ACC112 (cell line): ENCODE measurements around the gene FPR1.
"Not testable (repeated sequence)": the region's sequence is repeated elsewhere in the genome, so short reads cannot be mapped to it uniquely, and the experiment has no call there.

Source experiments
- H2AFZ ChIP-seq: fragments of 200-600 bp; sonication (generic); one replicate; pipeline ENCODE4 v1.6.0; 2017; ENCODE audit warnings: antibody characterized with exemption, low read length; ENCODE audit not compliant: unreplicated experiment
- H3K27ac ChIP-seq: fragments of 200-600 bp; sonication (generic); 2 replicates; pipeline ENCODE4 v1.5.1; 2014; ENCODE audit warnings: low read depth, mild to moderate bottlenecking, antibody characterized with exemption, low read length, moderate library complexity
- H3K27me3 ChIP-seq: fragments of 200-600 bp; sonication (generic); 2 replicates; pipeline ENCODE4 v1.6.1; 2014; ENCODE audit warnings: mild to moderate bottlenecking, antibody characterized with exemption, low read length, moderate library complexity, mixed read lengths; ENCODE audit not compliant: insufficient read depth
- H3K36me3 ChIP-seq: fragments of 200-600 bp; sonication (generic); 2 replicates; pipeline ENCODE4 v1.6.1; 2016; ENCODE audit warnings: mild to moderate bottlenecking, antibody characterized with exemption, low read length, moderate library complexity, mixed read lengths; ENCODE audit not compliant: insufficient read depth
- H3K4me1 ChIP-seq: fragments of 200-600 bp; sonication (generic); one replicate; pipeline ENCODE4 v1.6.1; 2016; ENCODE audit warnings: low read length, mixed read lengths; ENCODE audit not compliant: insufficient read depth, unreplicated experiment, control insufficient read depth
- H3K4me3 ChIP-seq: fragments of 200-600 bp; sonication (generic); 2 replicates; pipeline ENCODE4 v1.5.1; 2014; ENCODE audit warnings: mild to moderate bottlenecking, low read depth, low read length
- H3K79me2 ChIP-seq: fragments of 200-600 bp; sonication (generic); one replicate; pipeline ENCODE4 v1.6.0; 2016; ENCODE audit warnings: low read length; ENCODE audit not compliant: control insufficient read depth, unreplicated experiment, insufficient read depth

Gene FPR1

DNA sequence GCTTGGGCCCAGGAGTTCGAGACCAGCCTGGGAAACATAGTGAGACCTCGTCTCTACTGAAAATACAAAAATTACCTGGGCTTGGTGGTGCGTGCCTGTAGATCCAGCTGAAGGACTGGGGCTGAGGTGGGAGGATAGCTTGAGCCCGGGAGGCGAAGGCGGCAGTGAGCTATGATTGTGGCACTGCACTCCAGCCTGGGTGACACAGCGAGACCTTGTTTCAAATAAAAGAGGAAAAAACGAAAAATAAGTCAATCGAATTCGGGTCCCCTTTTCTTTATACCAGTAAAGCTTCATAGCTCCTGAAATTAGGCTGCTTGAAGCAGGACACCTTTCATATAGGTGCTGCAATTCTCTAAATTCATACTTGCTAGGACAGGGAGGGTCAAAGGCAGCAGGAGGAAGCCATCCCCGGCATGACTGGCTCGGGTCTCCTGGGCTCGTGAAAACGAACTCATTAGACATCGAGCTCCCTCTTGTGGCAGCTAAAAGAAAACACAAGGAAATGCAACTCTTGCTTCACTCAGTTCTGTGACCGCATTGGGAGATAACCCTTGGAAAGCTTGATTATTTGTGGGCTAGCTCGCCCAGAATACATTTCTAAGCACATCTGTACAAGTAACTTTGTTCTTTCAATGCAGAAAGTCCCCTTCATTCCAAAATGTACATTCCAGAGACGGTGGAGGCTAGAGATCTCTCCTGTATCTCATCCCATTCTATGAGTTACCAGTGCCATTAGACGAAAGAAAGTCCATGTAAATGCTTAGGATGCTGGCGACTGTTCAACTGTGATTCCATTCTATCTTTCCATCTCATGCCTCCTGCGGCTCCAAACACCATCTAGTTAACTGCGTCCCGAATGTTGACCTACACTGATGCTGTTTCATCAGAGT, 26.1 kb upstream of the FPR1 start:
- no peak overlapping the region for H3K27ac ChIP-seq
- no peaks in the 10 kb centered on the region for H3K79me2 ChIP-seq
- H2AFZ ChIP-seq, result no peak overlapping the region
- H3K36me3 ChIP-seq, result no peaks in the 10 kb centered on the region
- H3K27me3 ChIP-seq, result peaks cover 4% of the 10 kb centered on the region; the same call in 1 of the 2 replicates
- no peaks in the 10 kb centered on the region for H3K4me1 ChIP-seq
- no peak overlapping the region for H3K4me3 ChIP-seq

DNA sequence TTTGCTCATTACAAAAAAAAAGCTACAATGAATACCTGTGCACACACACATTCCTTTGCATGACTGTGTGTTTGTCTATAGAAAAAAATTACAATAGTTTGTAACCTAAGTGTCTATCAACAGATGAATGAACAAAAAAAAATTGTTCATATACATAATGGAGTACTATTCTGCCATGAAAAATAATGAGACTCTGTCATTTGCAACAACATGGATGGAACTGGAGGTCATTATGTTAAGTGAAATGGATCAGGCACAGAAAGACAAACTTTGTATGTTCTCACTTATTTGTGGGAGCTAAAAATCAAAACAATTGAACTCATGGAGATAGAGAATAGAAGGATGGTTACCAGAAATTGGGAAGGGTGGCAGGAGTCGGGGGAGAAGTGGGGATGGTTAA, 24.9 kb upstream of the FPR1 start:
- H3K27me3 ChIP-seq, H2AFZ ChIP-seq, H3K4me1 ChIP-seq, H3K36me3 ChIP-seq, H3K79me2 ChIP-seq, H3K4me3 ChIP-seq, H3K27ac ChIP-seq: not testable (repeated sequence)

DNA sequence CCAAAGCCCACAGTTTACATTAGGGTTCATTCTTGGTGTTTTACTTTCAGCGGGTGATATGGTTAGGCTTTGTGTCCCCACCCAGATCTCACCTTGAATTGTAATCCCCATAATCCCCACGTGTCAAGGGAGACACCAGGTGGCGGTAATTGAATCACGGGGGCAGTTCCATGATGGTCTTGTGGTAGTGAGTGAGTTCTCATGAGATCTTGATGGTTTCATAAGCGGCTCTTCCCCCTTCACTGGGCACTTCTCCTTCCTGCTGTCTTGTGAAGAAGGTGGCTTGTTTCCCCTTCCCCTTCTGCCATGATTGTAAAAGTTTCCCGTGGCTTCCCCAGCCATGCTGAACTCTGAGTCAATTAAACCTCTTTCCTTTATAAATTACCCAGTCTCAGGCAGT, 21.3 kb upstream of the FPR1 start:
- Histone ChIP-seq H3K4me3 (no peak overlapping the region), H3K27ac (no peak overlapping the region), H3K27me3 (no peaks in the 10 kb centered on the region), H3K79me2 (no peaks in the 10 kb centered on the region), H3K4me1 (no peaks in the 10 kb centered on the region), H2AFZ (no peak overlapping the region), H3K36me3 (no peaks in the 10 kb centered on the region)

DNA sequence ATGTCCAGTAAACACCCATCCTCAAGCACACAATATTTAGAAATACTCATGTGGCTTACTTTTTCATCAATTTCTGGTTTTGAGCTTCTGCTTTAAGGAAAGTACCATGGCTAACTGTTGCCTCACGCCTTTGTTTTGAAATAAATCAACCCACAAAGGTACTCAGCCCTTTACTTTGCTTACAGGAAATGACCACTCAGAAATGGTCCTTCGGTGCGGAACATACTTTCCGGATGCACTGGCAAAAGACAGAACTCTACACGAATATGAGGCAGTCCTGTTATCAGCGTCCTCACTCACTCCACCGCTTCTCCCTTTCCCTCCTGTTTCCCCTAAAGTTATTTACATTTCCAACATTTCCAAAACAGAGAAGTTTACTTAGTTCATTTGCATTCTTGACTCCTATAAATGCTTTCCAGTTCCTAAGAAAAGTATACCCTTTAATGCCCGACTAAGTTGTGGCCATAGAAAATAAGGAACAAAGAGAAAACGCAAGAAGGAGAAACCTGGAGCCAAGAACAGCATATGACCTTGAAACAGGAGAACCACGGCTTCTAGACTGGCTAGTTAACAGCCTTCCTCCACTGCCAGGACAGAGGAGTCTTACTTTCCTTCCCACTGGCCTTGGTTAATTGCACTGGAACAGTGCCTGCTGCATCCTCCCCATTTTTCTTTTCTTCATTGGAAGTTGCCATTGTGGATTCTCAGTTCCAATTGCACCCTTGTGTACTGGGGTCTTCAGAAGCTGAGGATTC, 19.9 kb upstream of the FPR1 start:
- no peaks in the 10 kb centered on the region for H3K27me3 ChIP-seq
- no peaks in the 10 kb centered on the region for H3K36me3 ChIP-seq
- no peak overlapping the region for H2AFZ ChIP-seq
- no peaks in the 10 kb centered on the region for H3K79me2 ChIP-seq
- no peak overlapping the region for H3K4me3 ChIP-seq
- H3K4me1 ChIP-seq, result no peaks in the 10 kb centered on the region
- no peak overlapping the region for H3K27ac ChIP-seq

DNA sequence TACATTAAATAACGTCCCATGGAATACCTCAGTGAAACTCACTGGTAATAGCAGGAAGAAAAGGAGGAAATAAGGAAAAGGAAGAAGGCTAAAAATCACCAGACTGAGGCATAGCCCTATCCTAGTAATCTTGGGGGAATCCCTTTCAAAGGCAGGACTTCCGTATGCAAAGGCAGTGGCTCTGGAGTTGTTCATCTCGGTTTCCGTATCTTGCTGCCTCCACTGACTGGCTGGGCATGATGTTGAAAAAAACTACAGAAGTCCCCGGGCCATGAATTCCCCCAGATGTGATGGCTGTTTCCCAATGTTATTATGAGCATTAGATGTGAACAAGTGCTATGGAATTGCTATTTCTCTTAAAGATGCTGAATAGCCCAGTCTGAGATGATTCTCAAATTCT, 14.8 kb upstream of the FPR1 start:
- no peaks in the 10 kb centered on the region for H3K79me2 ChIP-seq
- no peaks in the 10 kb centered on the region for H3K36me3 ChIP-seq
- no peaks in the 10 kb centered on the region for H3K27me3 ChIP-seq
- no peak overlapping the region for H3K4me3 ChIP-seq
- no peaks in the 10 kb centered on the region for H3K4me1 ChIP-seq
- no peak overlapping the region for H3K27ac ChIP-seq
- no peak overlapping the region for H2AFZ ChIP-seq

DNA sequence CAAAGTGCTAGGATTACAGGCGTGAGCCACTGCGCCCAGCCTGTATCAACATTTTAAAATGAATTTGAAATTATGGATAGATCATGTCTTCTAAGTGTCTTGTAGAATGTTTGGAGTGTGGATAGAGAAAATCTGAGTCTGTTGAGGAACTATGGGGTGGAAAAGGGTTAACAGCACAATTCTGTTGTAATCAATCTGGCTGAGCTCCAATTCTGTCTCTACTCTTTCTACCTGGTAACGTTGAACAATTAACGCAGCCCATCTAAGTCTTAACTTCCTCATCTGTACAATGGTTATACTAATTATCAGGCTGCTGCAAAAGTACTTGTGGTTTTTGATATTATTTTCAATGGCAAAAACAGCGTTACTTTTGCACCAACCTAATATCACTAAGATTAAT, 13.4 kb upstream of the FPR1 start:
- Histone ChIP-seq H3K4me1 (no peaks in the 10 kb centered on the region), H3K27ac (no peak overlapping the region), H3K36me3 (no peaks in the 10 kb centered on the region), H3K27me3 (no peaks in the 10 kb centered on the region), H2AFZ (no peak overlapping the region), H3K4me3 (no peak overlapping the region), H3K79me2 (no peaks in the 10 kb centered on the region)

DNA sequence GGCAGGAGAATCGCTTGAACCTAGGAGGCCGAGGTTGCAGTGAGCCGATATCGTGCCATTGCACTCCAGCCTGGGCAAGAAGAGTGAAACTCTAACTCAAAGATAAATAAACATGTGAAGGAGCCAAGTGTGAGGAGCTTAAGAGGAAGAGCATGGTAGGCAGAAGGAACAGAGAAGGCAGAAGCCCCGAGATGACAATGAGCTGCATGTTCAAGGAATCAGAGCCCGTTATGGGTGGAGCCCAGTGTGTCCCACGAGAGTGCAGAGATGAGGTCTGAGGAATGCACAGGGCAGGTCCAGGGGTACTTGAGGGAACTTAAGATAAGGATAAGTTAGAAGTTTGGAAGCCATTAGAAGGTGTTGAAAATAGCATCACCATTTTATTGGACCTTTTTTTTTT, 10.0 kb upstream of the FPR1 start:
- H3K36me3 ChIP-seq, result no peaks in the 10 kb centered on the region
- no peak overlapping the region for H3K27ac ChIP-seq
- H3K27me3 ChIP-seq, result no peaks in the 10 kb centered on the region
- no peaks in the 10 kb centered on the region for H3K4me1 ChIP-seq
- H3K79me2 ChIP-seq, result no peaks in the 10 kb centered on the region
- H2AFZ ChIP-seq, result no peak overlapping the region
- H3K4me3 ChIP-seq, result no peak overlapping the region

DNA sequence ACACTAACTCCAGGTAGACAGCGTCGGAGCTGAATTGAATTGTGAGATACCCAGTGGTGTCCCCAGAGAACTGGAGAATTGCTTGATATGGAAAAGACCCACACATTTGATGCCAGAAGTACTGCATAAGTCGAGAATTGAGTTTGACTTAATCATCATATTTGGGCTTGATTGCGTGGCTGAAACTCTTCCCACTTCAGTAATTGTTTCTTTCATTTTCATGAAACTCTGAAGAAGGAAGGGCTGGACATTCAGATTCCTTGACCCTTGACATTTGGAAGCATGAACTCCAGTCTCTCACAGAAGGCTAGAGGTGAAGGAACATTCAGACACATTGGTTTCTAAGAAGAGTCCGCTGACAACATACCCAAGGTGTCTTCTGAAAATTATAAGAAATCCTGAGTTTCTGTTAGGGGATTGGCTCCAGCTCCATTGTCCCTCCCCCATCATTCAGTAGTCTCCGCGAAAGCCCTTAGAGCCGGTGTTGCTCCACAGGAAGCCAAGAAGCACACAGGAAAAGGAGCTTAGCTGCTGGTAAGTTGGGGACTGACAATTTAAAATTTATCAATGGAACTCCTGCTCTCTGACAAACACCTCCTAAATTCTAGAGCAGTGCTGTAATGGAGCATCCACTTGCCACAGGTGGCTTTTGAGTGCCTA, 9.1 kb upstream of the FPR1 start, which contains the start of gene FPR2:
Gene FPR2 (plus strand): TSS at position 484 of the 660 bp plus-strand sequence. CDS start 7,479 bp downstream, outside the sequence.
- no peaks in the 10 kb centered on the region for H3K27me3 ChIP-seq
- no peak within 1 kb of the TSS for H3K27ac ChIP-seq
- H2AFZ ChIP-seq, result no peak within 1 kb of the TSS

DNA sequence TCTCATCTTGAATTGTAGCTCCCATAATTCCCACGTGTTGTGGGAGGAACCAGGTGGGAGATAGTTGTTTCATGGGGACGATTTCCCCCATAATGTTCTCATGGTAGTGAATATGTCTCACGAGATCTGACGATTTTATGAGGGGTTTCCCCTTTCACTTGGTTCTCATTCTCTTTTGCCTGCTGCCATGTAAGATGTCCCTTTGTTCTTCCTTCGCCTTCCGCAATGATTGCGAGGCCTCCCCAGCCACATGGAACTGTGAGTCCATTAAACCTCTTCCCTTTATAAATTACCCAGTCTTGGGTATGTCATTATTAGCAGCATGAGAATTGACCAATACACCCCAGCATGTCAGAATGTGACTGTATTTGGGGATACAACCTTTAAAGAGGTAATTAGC, 3.9 kb upstream of the FPR1 start:
- Histone ChIP-seq H3K36me3 (no peaks in the 10 kb centered on the region), H2AFZ (no peak overlapping the region), H3K27ac (no peak overlapping the region), H3K4me1 (peaks cover 16% of the 10 kb centered on the region), H3K79me2 (no peaks in the 10 kb centered on the region), H3K4me3 (no peak overlapping the region), H3K27me3 (no peaks in the 10 kb centered on the region)

More for the DNA sequence above, 9.1 kb upstream of the FPR1 start, which contains the start of gene FPR2:
- no peak within 1 kb of the TSS for H3K4me3 ChIP-seq
- H3K79me2 ChIP-seq, result no peaks in the 10 kb centered on the region
- no peaks in the 10 kb centered on the region for H3K4me1 ChIP-seq
- no peaks in the 10 kb centered on the region for H3K36me3 ChIP-seq

DNA sequence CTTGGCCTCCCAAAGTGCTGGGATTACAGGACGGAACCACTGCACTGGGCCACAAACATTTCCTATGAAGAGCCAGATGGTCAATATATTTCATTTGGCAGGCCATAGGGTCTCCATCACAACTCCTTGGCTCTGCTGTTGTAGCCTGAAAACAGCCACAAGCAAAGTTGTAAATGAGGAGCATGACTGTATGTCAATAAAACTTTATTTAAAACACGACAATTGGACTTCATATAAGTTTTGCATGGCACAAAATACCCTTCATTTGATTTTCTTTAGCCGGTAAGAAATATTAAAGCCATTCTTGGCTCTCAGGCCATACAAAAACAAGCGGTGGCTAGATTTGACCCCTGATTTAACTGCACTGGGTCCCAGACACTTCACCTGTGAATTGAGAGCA, 3.1 kb upstream of the FPR1 start:
- Histone ChIP-seq H3K27me3 (no peaks in the 10 kb centered on the region), H3K36me3 (no peaks in the 10 kb centered on the region), H3K27ac (no peak overlapping the region), H2AFZ (no peak overlapping the region), H3K79me2 (no peaks in the 10 kb centered on the region), H3K4me3 (no peak overlapping the region), H3K4me1 (peaks cover 18% of the 10 kb centered on the region)
